ENCODE measurements around the gene STARD10. TPM values are rescaled to one million over a fixed set of nuclear protein-coding genes. Genes with fewer than 3 reads are reported as not detected.

Gene STARD10
- total RNA-seq, 1 donor from 2014 or later, result 540 TPM

- no peak for DNase-seq (ENCODE audit: low spot score)
Measured at GRCh38 chr11:72707032-72707431, 86.8 kb downstream of the STARD10 start.

DNA sequence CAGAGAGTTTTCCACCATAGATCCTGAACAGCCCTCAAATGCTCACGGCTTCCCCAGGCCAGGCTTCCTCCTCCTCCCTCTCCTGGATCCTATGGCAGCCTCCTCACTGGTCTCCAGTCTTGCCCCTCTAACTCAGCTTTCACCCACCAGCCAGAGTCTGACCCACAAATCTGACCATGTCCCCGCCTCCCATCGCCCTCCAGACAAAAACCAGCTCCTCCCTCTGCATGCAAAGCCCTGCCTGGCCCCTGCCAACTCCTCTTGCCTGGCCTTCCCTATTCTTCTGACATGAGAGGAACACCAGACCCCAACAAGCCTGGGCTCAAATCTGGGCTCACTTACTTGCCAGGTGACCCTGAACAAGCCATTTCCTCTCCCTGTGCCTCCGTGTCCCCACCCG, 87.3 kb downstream of the STARD10 start:
- no peak for DNase-seq (ENCODE audit: low spot score)

DNA sequence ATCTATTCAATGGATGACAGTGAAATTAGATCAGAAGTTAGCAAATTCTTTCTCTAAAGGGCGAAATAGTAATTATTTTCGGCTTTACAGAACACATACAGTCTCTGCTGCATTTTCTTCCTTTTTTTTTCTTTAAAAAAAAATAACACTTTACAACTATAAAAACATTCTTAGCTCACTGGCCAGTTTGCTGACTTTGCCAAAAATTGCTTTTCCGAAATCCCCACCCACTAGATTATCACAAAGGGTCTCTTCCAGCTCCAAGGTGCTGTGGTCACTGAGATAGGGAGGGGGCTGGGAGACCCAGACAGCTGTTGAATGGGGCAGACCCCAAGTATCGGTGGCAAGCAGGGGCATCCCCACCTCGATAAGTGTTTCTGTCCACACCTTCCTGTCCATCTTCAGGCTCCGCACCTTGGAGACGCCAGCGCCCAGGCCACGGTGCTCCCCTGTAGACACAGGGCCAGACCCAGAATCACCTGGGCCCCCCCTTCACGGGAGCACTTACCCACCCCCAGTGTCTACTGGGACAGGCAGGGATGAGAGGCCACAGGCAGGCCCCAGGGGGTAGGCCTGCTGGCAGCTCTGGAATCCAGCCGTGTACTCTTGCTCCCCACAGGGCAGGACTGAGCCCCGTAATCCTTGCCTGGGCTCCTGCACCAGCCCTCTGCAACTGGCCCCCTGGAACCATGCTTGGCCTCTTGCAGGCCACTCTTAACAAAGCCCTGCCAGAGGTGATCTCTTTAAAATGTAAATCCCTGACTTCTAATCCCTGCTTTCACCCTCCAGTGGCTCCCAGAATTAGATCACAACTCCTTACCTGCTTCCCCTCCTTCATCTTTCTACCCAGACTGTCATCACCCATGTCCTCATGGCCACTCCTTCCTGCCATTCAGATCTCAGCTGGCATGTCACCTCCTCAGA, 88.1 kb downstream of the STARD10 start:
- no peak for DNase-seq (ENCODE audit: low spot score)

- DNase-seq (ENCODE audit: low spot score), result no peak
Measured at GRCh38 chr11:72704783-72705265, 89.0 kb downstream of the STARD10 start.

Other genes starting within 250 kb of the STARD10 start
- gene PDE2A, start 119.6 kb downstream of the STARD10 start, total RNA-seq, result 23.7 TPM
- 129 TPM for gene ARAP1, start 41.6 kb downstream of the STARD10 start, total RNA-seq
- 62.2 TPM for gene ATG16L2, start 20.4 kb upstream of the STARD10 start, total RNA-seq